Measurements from ENCODE around the gene AVPI1.
"Not testable (repeated sequence)": the region's sequence is repeated elsewhere in the genome, so short reads cannot be mapped to it uniquely, and the experiment has no call there.

AVPI1 gene

DNA sequence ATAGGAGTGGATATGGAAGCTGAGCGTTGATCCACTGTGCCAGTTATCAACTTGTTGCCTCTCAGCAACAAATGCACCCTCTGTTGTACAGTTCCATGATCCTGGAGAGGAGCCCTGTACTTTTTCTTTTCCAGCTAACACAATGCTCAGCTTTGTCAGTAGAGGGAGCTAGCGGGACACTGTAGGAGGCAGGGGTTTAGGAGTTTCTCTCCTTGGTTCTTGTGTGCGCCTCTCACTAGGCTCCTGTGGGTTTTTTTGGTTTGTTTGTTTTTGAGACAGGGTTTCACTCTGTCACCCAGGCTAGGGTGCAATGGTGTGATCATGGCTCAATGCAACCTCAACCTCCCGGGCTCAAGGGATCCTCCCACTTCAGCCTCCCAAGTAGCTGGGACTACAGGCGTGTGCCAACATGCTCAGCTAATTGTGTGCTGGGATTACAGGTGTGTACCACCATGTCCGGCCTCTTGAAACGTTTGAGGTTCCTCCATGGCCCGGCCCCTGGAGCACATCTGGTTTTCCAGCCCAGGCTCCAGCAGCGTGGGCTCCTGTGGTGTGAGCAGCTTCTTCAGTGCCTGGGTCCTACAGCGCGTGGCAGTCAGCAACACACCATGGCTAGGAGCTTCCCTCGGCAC lies 14.5 kb upstream of the AVPI1 start:
- Histone ChIP-seq H3K4me1 (ENCODE audit: insufficient read depth, poor library complexity, severe bottlenecking) (peaks cover 8% of the 10 kb centered on the region), H3K36me3 (ENCODE audit: low read depth) (no peaks in the 10 kb centered on the region), H3K27ac (ENCODE audit: poor library complexity, severe bottlenecking) (no peak overlapping the region), H3K9me3 (ENCODE audit: severe bottlenecking) (no peaks in the 10 kb centered on the region), H3K4me3 (ENCODE audit: severe bottlenecking) (no peak overlapping the region), H3K27me3 (ENCODE audit: insufficient read depth, poor library complexity, severe bottlenecking) (no peaks in the 10 kb centered on the region)
- DNase-seq (ENCODE audit: low spot score): no peak
- peak; percentile 83 for ATAC-seq (ENCODE audit: low read depth)
- peak; percentile 91 for TF ChIP-seq CTCF (IDR thresholded peaks at IDR 0.05; ENCODE audit: poor library complexity, severe bottlenecking)

GRCh38 chr10:97698072-97698655 lies 11.1 kb upstream of the AVPI1 start:
- not testable (repeated sequence) for H3K27me3 ChIP-seq (ENCODE audit: insufficient read depth, poor library complexity, severe bottlenecking); H3K4me1 ChIP-seq (ENCODE audit: insufficient read depth, poor library complexity, severe bottlenecking); H3K36me3 ChIP-seq (ENCODE audit: low read depth); ATAC-seq (ENCODE audit: low read depth); H3K4me3 ChIP-seq (ENCODE audit: severe bottlenecking); H3K9me3 ChIP-seq (ENCODE audit: severe bottlenecking); DNase-seq (ENCODE audit: low spot score); H3K27ac ChIP-seq (ENCODE audit: poor library complexity, severe bottlenecking)

- no peak for DNase-seq (ENCODE audit: low spot score)
- no peak for ATAC-seq (ENCODE audit: low read depth)
- peak overlapping the region; percentile 86 for H3K27ac ChIP-seq (ENCODE audit: poor library complexity, severe bottlenecking)
Observed at GRCh38 chr10:97690133-97690532, 3.1 kb upstream of the AVPI1 start.

DNA sequence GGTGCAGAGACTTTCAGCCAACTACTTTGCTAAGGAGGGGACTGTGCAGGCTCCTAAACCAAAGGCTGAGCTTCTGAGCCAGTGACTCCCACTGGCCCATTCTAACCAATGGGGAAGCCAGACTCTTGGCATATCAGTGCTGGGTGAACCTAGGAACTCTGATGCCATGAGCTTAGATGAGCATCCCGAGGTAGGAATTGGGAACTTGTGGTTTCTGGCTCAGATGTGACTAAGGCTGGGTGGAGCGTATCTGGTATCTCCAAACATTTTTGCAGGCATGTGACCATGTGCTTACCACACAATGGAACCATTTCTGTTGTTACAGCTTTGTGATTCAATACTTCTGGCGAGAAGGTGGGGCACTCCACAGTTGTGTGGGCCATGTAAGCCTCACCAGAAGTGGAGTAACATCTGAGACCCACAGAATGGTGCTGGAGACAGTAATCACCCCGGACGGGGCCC lies 2.5 kb upstream of the AVPI1 start:
- Histone ChIP-seq H3K4me1 (ENCODE audit: insufficient read depth, poor library complexity, severe bottlenecking) (peaks cover 36% of the 10 kb centered on the region), H3K9me3 (ENCODE audit: severe bottlenecking) (no peaks in the 10 kb centered on the region), H3K36me3 (ENCODE audit: low read depth) (peaks cover 18% of the 10 kb centered on the region), H3K4me3 (ENCODE audit: severe bottlenecking) (no peak overlapping the region), H3K27ac (ENCODE audit: poor library complexity, severe bottlenecking) (peak overlapping the region; percentile 86), H3K27me3 (ENCODE audit: insufficient read depth, poor library complexity, severe bottlenecking) (no peaks in the 10 kb centered on the region)
- DNase-seq (ENCODE audit: low spot score): peak; percentile 85
- peak; percentile 70 for ATAC-seq (ENCODE audit: low read depth)
- no peak for TF ChIP-seq CTCF (IDR thresholded peaks at IDR 0.05; ENCODE audit: poor library complexity, severe bottlenecking)

More at GRCh38 chr10:97690133-97690532, 3.1 kb upstream of the AVPI1 start:
- Histone ChIP-seq H3K4me3 (ENCODE audit: severe bottlenecking) (no peak overlapping the region), H3K36me3 (ENCODE audit: low read depth) (peaks cover 13% of the 10 kb centered on the region), H3K4me1 (ENCODE audit: insufficient read depth, poor library complexity, severe bottlenecking) (peaks cover 32% of the 10 kb centered on the region), H3K27me3 (ENCODE audit: insufficient read depth, poor library complexity, severe bottlenecking) (no peaks in the 10 kb centered on the region), H3K9me3 (ENCODE audit: severe bottlenecking) (no peaks in the 10 kb centered on the region)
- no peak for TF ChIP-seq CTCF (IDR thresholded peaks at IDR 0.05; ENCODE audit: poor library complexity, severe bottlenecking)

GRCh38 chr10:97687785-97688781 lies 1.0 kb upstream of the AVPI1 start:
- H3K27ac ChIP-seq (ENCODE audit: poor library complexity, severe bottlenecking): peak overlapping the region; percentile 86
- H3K4me3 ChIP-seq (ENCODE audit: severe bottlenecking): no peak overlapping the region
- peaks cover 28% of the 10 kb centered on the region for H3K36me3 ChIP-seq (ENCODE audit: low read depth)
- ATAC-seq (ENCODE audit: low read depth): no peak
- TF ChIP-seq CTCF (IDR thresholded peaks at IDR 0.05; ENCODE audit: poor library complexity, severe bottlenecking): no peak
- H3K9me3 ChIP-seq (ENCODE audit: severe bottlenecking): no peaks in the 10 kb centered on the region
- H3K4me1 ChIP-seq (ENCODE audit: insufficient read depth, poor library complexity, severe bottlenecking): peaks cover 37% of the 10 kb centered on the region
- DNase-seq (ENCODE audit: low spot score): no peak
- no peaks in the 10 kb centered on the region for H3K27me3 ChIP-seq (ENCODE audit: insufficient read depth, poor library complexity, severe bottlenecking)
